GM21390 (cell line): ENCODE data around the gene CDH23.
A peak's percentile ranks its signal among the peaks of the same experiment; 100 is the strongest.
"Not testable (repeated sequence)": the region's sequence is repeated elsewhere in the genome, so short reads cannot be mapped to it uniquely, and the experiment has no call there.

ENCODE experiments used
- ATAC-seq: cut with Tn5 transposase; IDR thresholded peaks from one replicate; pipeline ENCODE4 v1.9.1; 2021; ENCODE audit not compliant: unreplicated experiment

The CDH23 gene

GRCh38 chr10:71396711-71397295 lies at the start of gene CDH23:
TSS of gene CDH23 (plus strand) at chr10:71396920. CDS start at chr10:71439832, 42,912 bp downstream.
- ATAC-seq = no peak

- ATAC-seq = no peak
These were observed 48.9 kb upstream of the CDH23 start for GRCh38 chr10:71347587-71348395.

GRCh38 chr10:71348850-71349249 lies 47.9 kb upstream of the CDH23 start:
- ATAC-seq = no peak

- no peak for ATAC-seq
These were observed 47.3 kb upstream of the CDH23 start for GRCh38 chr10:71349406-71349805.

- no peak for ATAC-seq
These were observed 45.6 kb upstream of the CDH23 start for GRCh38 chr10:71351087-71351486.

- no peak for ATAC-seq
These were observed 44.9 kb upstream of the CDH23 start for GRCh38 chr10:71351628-71352319.

- ATAC-seq = no peak
These were observed 43.1 kb upstream of the CDH23 start for GRCh38 chr10:71353639-71354038.

GRCh38 chr10:71354776-71355175 lies 41.9 kb upstream of the CDH23 start:
- no peak for ATAC-seq

- no peak for ATAC-seq
These were observed 40.8 kb upstream of the CDH23 start for GRCh38 chr10:71355886-71356285.

GRCh38 chr10:71357792-71358265 lies 38.9 kb upstream of the CDH23 start:
- ATAC-seq = no peak

- ATAC-seq = no peak
These were observed 38.4 kb upstream of the CDH23 start for GRCh38 chr10:71358277-71358676.

GRCh38 chr10:71358906-71359305 lies 37.8 kb upstream of the CDH23 start:
- ATAC-seq = not testable (repeated sequence)

GRCh38 chr10:71359364-71360046 lies 37.2 kb upstream of the CDH23 start:
- ATAC-seq = peak; percentile 65

GRCh38 chr10:71360735-71361134 lies 36.0 kb upstream of the CDH23 start:
- ATAC-seq = no peak

- ATAC-seq = no peak
These were observed 35.1 kb upstream of the CDH23 start for GRCh38 chr10:71361581-71361980.

GRCh38 chr10:71362141-71362540 lies 34.6 kb upstream of the CDH23 start:
- no peak for ATAC-seq

- ATAC-seq = no peak
These were observed 32.8 kb upstream of the CDH23 start for GRCh38 chr10:71363936-71364335.

- no peak for ATAC-seq
These were observed 31.4 kb upstream of the CDH23 start for GRCh38 chr10:71365366-71365765.

GRCh38 chr10:71366690-71367089 lies 30.0 kb upstream of the CDH23 start:
- no peak for ATAC-seq

GRCh38 chr10:71367271-71367670 lies 29.4 kb upstream of the CDH23 start:
- no peak for ATAC-seq

GRCh38 chr10:71368176-71368575 lies 28.5 kb upstream of the CDH23 start:
- no peak for ATAC-seq
